HEK293T (cell line): Measurements from ENCODE around the gene NTSR1.

Experiments
- FOXM1 ChIP-seq: fragments of 450-650 bp; IDR thresholded peaks from 2 replicates; pipeline ENCODE4 v1.6.1; 2017; ENCODE audit warnings: mild to moderate bottlenecking, borderline replicate concordance
- NFRKB ChIP-seq: fragments of 450-650 bp; IDR thresholded peaks from 2 replicates; pipeline ENCODE4 v1.6.1; 2016; ENCODE audit warnings: mild to moderate bottlenecking, moderate library complexity
- PKNOX1 ChIP-seq: fragments of 450-650 bp; IDR thresholded peaks from 2 replicates; pipeline ENCODE4 v1.6.1; 2016
- SP1 ChIP-seq: fragments of 450-650 bp; IDR thresholded peaks from 2 replicates; pipeline ENCODE4 v1.6.1; 2017
- SUZ12 ChIP-seq: fragments of 450-650 bp; IDR thresholded peaks from 2 replicates; pipeline ENCODE4 v1.6.1; 2016; ENCODE audit warnings: mild to moderate bottlenecking

- no peak for TF ChIP-seq SP1
- TF ChIP-seq FOXM1 = no peak
- TF ChIP-seq PKNOX1 = no peak
- no peak for TF ChIP-seq SUZ12
- TF ChIP-seq NFRKB = no peak
Observed at GRCh38 chr20:62754991-62755356, 46.3 kb downstream of the NTSR1 start.
